Measurements from ENCODE around the gene ABCB8.

Gene ABCB8

DNA sequence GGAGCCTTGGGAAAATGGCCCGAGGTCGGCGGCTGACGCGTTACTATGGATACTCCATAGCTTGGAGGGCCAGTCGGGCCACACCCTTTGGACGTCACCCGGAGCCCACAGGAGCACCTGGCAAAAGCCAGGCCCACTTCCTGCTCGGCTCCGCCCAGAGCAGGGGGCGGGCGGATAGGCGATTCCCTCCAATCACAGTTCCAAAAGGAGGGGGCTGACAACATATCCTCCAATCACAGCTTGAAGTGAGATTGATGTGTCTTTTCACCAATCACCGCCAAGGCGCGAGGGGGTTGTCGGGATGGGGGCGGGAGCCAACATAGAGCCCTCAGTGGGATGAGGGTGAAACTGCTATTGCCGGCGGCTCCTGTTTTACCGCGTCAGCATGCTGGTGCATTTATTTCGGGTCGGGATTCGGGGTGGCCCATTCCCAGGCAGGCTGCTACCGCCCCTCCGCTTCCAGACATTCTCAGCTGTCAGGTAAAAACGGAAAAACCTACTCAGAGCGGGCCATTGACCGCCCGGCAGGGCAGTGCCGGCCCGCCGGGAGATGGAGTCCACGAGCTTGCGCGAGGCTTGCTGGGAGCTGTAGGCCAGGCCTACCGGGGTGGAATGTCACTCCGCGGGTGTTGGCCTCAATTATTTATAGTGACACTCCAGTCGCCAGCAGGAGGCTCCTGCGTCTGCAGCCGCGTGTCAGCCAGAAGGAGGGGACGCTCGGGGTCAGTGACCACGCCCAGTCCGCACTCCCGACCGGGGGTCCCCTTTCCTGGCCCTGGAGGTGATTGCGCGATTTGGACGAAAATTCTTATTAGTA lies at the start of gene ABCB8:
TSS of gene ABCB8 (plus strand) at position 320 of the 817 bp plus-strand sequence. CDS start at position 386, 66 bp downstream.
- Histone ChIP-seq H3K9me3 (ENCODE audit: control insufficient read depth, insufficient read depth, low read depth, low read length) (no peaks in the 10 kb centered on the region), H3K27me3 (ENCODE audit: control insufficient read depth, insufficient read depth, low read length) (no peaks in the 10 kb centered on the region), H3K4me1 (ENCODE audit: control insufficient read depth, insufficient read depth, low read length) (peaks cover 20% of the 10 kb centered on the region), H3K27ac (ENCODE audit: low read depth, low read length) (peak within 1 kb of the TSS; percentile 72; the same call in 1 of the 2 replicates), H3K4me3 (ENCODE audit: low read depth, low read length) (peak within 1 kb of the TSS; percentile 94), H3K9ac (ENCODE audit: low read length) (peak within 1 kb of the TSS; percentile 74), H3K36me3 (ENCODE audit: control insufficient read depth, insufficient read depth, low read length) (no peaks in the 10 kb centered on the region)

DNA sequence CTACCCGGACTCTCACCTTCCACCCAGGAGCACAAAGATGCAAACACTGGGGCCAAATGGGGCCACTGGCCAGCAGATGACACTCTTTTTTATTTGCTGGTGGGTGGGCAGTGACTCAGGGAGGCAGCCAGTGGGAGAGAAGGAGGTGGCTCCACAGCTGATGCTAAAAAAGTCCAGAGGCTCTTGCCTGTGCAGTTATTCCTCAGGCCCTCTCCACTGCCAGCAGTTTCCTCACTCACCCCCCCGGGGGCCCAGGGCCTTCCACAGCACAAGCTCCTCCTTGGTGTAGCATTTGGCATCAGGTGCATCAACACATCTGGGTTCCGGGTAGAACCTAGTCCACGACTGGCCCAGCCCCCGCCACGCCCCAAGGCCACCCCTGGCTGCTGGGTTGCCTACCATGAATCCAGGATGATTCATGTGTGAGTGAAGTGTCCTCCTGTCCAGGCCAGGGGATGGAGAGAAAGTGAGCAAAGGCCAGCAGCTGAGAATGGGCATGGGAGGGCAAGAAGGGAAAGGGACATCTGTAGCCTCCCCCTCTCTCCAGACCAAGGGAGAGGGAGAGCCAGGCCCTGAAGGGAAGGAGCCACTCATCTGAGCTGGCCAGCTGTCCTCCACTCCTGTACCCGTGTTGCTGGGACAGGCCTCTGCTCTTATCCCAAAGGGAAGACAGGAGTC lies 48.4 kb upstream of the ABCB8 start:
- Histone ChIP-seq H3K4me3 (ENCODE audit: low read depth, low read length) (peak overlapping the region; percentile 75), H3K9me3 (ENCODE audit: control insufficient read depth, insufficient read depth, low read depth, low read length) (no peaks in the 10 kb centered on the region), H3K9ac (ENCODE audit: low read length) (no peak overlapping the region), H3K27me3 (ENCODE audit: control insufficient read depth, insufficient read depth, low read length) (peaks cover 69% of the 10 kb centered on the region), H3K4me1 (ENCODE audit: control insufficient read depth, insufficient read depth, low read length) (peaks cover 41% of the 10 kb centered on the region), H3K27ac (ENCODE audit: low read depth, low read length) (no peak overlapping the region), H3K36me3 (ENCODE audit: control insufficient read depth, insufficient read depth, low read length) (no peaks in the 10 kb centered on the region)

DNA sequence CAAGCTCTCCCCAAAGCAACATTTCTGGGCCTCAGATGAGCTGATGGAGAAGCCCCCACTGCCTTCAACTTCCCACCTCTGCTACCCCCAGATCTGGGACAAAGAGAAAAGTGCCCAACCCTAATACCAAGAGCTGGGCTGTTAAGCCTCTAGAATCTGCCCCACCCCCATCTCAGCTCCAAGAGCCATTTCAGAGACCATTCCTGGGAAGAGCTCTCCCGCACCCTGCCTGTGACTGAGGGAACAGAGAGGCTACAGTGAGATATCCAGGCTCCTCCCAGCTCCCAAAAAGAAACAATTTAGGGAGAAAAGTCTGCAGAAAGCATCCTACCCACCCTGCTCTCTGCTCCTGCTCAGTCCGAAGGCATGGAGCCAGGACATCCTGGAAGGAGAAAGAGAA lies 47.6 kb upstream of the ABCB8 start:
- Histone ChIP-seq H3K4me1 (ENCODE audit: control insufficient read depth, insufficient read depth, low read length) (peaks cover 34% of the 10 kb centered on the region), H3K27me3 (ENCODE audit: control insufficient read depth, insufficient read depth, low read length) (peaks cover 61% of the 10 kb centered on the region), H3K27ac (ENCODE audit: low read depth, low read length) (no peak overlapping the region), H3K4me3 (ENCODE audit: low read depth, low read length) (no peak overlapping the region), H3K36me3 (ENCODE audit: control insufficient read depth, insufficient read depth, low read length) (no peaks in the 10 kb centered on the region), H3K9ac (ENCODE audit: low read length) (no peak overlapping the region), H3K9me3 (ENCODE audit: control insufficient read depth, insufficient read depth, low read depth, low read length) (no peaks in the 10 kb centered on the region)

DNA sequence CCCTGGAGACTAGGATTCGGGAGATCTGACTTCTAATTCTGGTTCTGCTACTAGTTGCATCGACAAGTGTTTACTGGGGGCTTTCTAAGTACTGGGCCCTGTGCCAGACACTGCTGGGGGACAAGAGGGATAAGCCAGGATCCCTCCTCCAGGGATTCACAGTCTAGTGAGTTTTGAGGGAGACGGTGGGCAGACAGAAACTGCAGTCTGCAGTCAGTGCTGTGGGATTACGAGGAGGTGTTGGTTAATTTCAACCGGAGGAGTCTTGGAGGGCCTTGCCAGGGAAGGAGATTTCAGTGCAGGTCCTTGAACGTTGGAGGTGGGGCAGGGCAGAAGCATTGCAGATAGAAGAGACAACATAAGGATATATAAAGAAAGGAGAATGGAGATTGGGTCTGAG lies 46.6 kb upstream of the ABCB8 start:
- H3K27me3 ChIP-seq (ENCODE audit: control insufficient read depth, insufficient read depth, low read length): peaks cover 54% of the 10 kb centered on the region
- no peak overlapping the region for H3K4me3 ChIP-seq (ENCODE audit: low read depth, low read length)
- no peaks in the 10 kb centered on the region for H3K9me3 ChIP-seq (ENCODE audit: control insufficient read depth, insufficient read depth, low read depth, low read length)
- no peaks in the 10 kb centered on the region for H3K36me3 ChIP-seq (ENCODE audit: control insufficient read depth, insufficient read depth, low read length)
- no peak overlapping the region for H3K27ac ChIP-seq (ENCODE audit: low read depth, low read length)
- H3K9ac ChIP-seq (ENCODE audit: low read length): no peak overlapping the region
- H3K4me1 ChIP-seq (ENCODE audit: control insufficient read depth, insufficient read depth, low read length): peaks cover 25% of the 10 kb centered on the region

DNA sequence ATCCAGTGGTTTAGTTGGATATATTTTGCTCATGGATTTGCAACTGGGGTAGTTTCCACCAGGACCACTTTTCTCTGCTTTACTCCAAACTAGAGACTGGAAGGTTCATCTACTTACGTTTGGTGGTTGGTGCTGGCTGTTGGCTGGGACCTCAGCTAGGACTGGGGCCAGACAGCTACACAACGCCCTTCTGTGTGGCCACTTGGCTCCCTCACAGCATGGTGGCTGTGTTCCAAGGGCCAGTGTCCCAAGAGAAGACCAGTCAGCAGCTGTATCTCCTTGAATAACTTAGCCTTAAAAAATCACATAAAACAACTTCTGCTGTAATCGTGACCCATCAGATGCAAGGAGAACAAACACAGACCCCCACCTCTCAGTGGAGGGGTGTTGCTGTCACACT lies 45.9 kb upstream of the ABCB8 start:
- Histone ChIP-seq H3K4me3 (ENCODE audit: low read depth, low read length) (no peak overlapping the region), H3K9ac (ENCODE audit: low read length) (no peak overlapping the region), H3K4me1 (ENCODE audit: control insufficient read depth, insufficient read depth, low read length) (peaks cover 18% of the 10 kb centered on the region), H3K9me3 (ENCODE audit: control insufficient read depth, insufficient read depth, low read depth, low read length) (no peaks in the 10 kb centered on the region), H3K27me3 (ENCODE audit: control insufficient read depth, insufficient read depth, low read length) (peaks cover 47% of the 10 kb centered on the region), H3K36me3 (ENCODE audit: control insufficient read depth, insufficient read depth, low read length) (no peaks in the 10 kb centered on the region), H3K27ac (ENCODE audit: low read depth, low read length) (no peak overlapping the region)

- no peaks in the 10 kb centered on the region for H3K36me3 ChIP-seq (ENCODE audit: control insufficient read depth, insufficient read depth, low read length)
- H3K27ac ChIP-seq (ENCODE audit: low read depth, low read length): no peak overlapping the region
- peaks cover 46% of the 10 kb centered on the region for H3K27me3 ChIP-seq (ENCODE audit: control insufficient read depth, insufficient read depth, low read length)
- H3K4me3 ChIP-seq (ENCODE audit: low read depth, low read length): no peak overlapping the region
- H3K4me1 ChIP-seq (ENCODE audit: control insufficient read depth, insufficient read depth, low read length): peaks cover 22% of the 10 kb centered on the region
- H3K9ac ChIP-seq (ENCODE audit: low read length): no peak overlapping the region
- no peaks in the 10 kb centered on the region for H3K9me3 ChIP-seq (ENCODE audit: control insufficient read depth, insufficient read depth, low read depth, low read length)
Measured at GRCh38 chr7:150983893-150984368, 44.3 kb upstream of the ABCB8 start.

- Histone ChIP-seq H3K4me1 (ENCODE audit: control insufficient read depth, insufficient read depth, low read length) (peaks cover 10% of the 10 kb centered on the region; the same call in 1 of the 2 replicates), H3K36me3 (ENCODE audit: control insufficient read depth, insufficient read depth, low read length) (no peaks in the 10 kb centered on the region), H3K27me3 (ENCODE audit: control insufficient read depth, insufficient read depth, low read length) (peaks cover 27% of the 10 kb centered on the region), H3K27ac (ENCODE audit: low read depth, low read length) (no peak overlapping the region), H3K9me3 (ENCODE audit: control insufficient read depth, insufficient read depth, low read depth, low read length) (peaks cover 14% of the 10 kb centered on the region), H3K9ac (ENCODE audit: low read length) (no peak overlapping the region), H3K4me3 (ENCODE audit: low read depth, low read length) (no peak overlapping the region)
Measured at GRCh38 chr7:150986099-150986512, 42.1 kb upstream of the ABCB8 start.

DNA sequence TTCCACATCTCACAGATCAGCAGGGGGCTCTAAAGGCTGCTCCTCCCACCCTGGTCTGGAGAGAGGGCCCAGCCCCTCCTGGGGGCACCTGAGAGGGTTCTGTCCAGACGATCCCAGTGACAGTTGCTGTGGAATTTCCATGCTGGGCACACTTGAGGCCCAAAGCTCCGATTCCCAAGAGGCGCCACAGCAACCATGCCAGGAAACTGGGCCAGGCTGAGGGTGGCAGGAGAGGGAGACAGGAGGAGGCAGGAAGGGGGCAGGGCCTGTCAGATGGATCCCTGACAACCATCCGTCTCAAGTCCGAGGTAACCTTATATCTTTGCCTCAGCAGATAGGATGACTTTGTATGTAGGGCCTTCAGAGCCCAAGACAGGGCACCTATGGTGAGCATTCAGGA lies 41.7 kb upstream of the ABCB8 start:
- Histone ChIP-seq H3K4me1 (ENCODE audit: control insufficient read depth, insufficient read depth, low read length) (peaks cover 10% of the 10 kb centered on the region; the same call in 1 of the 2 replicates), H3K9ac (ENCODE audit: low read length) (no peak overlapping the region)

GRCh38 chr7:150988230-150989226 lies 39.7 kb upstream of the ABCB8 start:
- Histone ChIP-seq H3K27ac (ENCODE audit: low read depth, low read length) (no peak overlapping the region), H3K4me3 (ENCODE audit: low read depth, low read length) (peak overlapping the region; percentile 59)

More for the DNA sequence above, 41.7 kb upstream of the ABCB8 start:
- Histone ChIP-seq H3K36me3 (ENCODE audit: control insufficient read depth, insufficient read depth, low read length) (no peaks in the 10 kb centered on the region), H3K27ac (ENCODE audit: low read depth, low read length) (no peak overlapping the region), H3K9me3 (ENCODE audit: control insufficient read depth, insufficient read depth, low read depth, low read length) (peaks cover 19% of the 10 kb centered on the region), H3K4me3 (ENCODE audit: low read depth, low read length) (no peak overlapping the region), H3K27me3 (ENCODE audit: control insufficient read depth, insufficient read depth, low read length) (peaks cover 23% of the 10 kb centered on the region)

GRCh38 chr7:150989456-150989855 lies 38.8 kb upstream of the ABCB8 start:
- Histone ChIP-seq H3K27ac (ENCODE audit: low read depth, low read length) (no peak overlapping the region), H3K27me3 (ENCODE audit: control insufficient read depth, insufficient read depth, low read length) (0 out of 2 replicates have a peak, but pooled peaks cover 2% of the 10 kb centered on the region), H3K9ac (ENCODE audit: low read length) (no peak overlapping the region), H3K4me3 (ENCODE audit: low read depth, low read length) (no peak overlapping the region), H3K4me1 (ENCODE audit: control insufficient read depth, insufficient read depth, low read length) (peaks cover 22% of the 10 kb centered on the region; the same call in 1 of the 2 replicates), H3K36me3 (ENCODE audit: control insufficient read depth, insufficient read depth, low read length) (no peaks in the 10 kb centered on the region), H3K9me3 (ENCODE audit: control insufficient read depth, insufficient read depth, low read depth, low read length) (peaks cover 19% of the 10 kb centered on the region)

More at GRCh38 chr7:150988230-150989226, 39.7 kb upstream of the ABCB8 start:
- H3K9me3 ChIP-seq (ENCODE audit: control insufficient read depth, insufficient read depth, low read depth, low read length): peaks cover 19% of the 10 kb centered on the region
- peaks cover 3% of the 10 kb centered on the region; the same call in 1 of the 2 replicates for H3K27me3 ChIP-seq (ENCODE audit: control insufficient read depth, insufficient read depth, low read length)
- peaks cover 16% of the 10 kb centered on the region; the same call in 1 of the 2 replicates for H3K4me1 ChIP-seq (ENCODE audit: control insufficient read depth, insufficient read depth, low read length)
- H3K9ac ChIP-seq (ENCODE audit: low read length): no peak overlapping the region
- H3K36me3 ChIP-seq (ENCODE audit: control insufficient read depth, insufficient read depth, low read length): no peaks in the 10 kb centered on the region

Data from HUES6 (cell line).